Lower lobe of right lung (tissue), 2 donors: ENCODE results near the gene ACP4. TPM values are rescaled to one million over a fixed set of nuclear protein-coding genes. Genes with fewer than 3 reads are reported as not detected.
"Not testable (repeated sequence)": the region's sequence is repeated elsewhere in the genome, so short reads cannot be mapped to it uniquely, and the experiment has no call there.

Source experiments
- ATAC-seq, 2 donors: fragments of 200-7000 bp; cut with Tn5 transposase; one replicate each; pipeline ENCODE4 v1.9.1; 2020 to 2022; ENCODE audit warnings: mild to moderate bottlenecking in 2 of 2, moderate library complexity in 2 of 2
- DNase-seq: peaks from one replicate; pipeline ENCODE4 v3.0.0-alpha.2; 2020
- H3K27ac ChIP-seq: fragments of 200-600 bp; one replicate; pipeline ENCODE4 v1.8.0; 2022
- H3K27me3 ChIP-seq: fragments of 200-600 bp; one replicate; pipeline ENCODE4 v1.8.0; 2022; ENCODE audit warnings: low read depth
- H3K36me3 ChIP-seq: fragments of 200-600 bp; one replicate; pipeline ENCODE4 v1.8.0; 2022; ENCODE audit warnings: mild to moderate bottlenecking
- H3K4me1 ChIP-seq: fragments of 200-600 bp; one replicate; pipeline ENCODE4 v1.8.0; 2022
- H3K4me3 ChIP-seq: fragments of 200-600 bp; one replicate; pipeline ENCODE4 v1.8.0; 2022; ENCODE audit warnings: mild to moderate bottlenecking
- H3K9me3 ChIP-seq: fragments of 200-600 bp; one replicate; pipeline ENCODE4 v1.8.0; 2022
- intact Hi-C: fragments of 100-400 bp; cut with DNase I; formaldehyde crosslinking; loops from one replicate; pipeline ENCODE4 v1.11.0; 2022
- long read RNA-seq: library from polyadenylated mRNA; unstranded; transcript quantifications from one replicate; pipeline ENCODE4 v2.0.0, GENCODE V29; 2021
- total RNA-seq: library from RNA; stranded (reverse); fragmentation: NEBNext Ultra II Directional; extraction: Animal tissue kit (Norgen Biotek cat#: 25700); gene quantifications from one replicate; pipeline ENCODE4 v1.2.1, GENCODE V29; 2021
- TF ChIP-seq, protein P1 (sequence below): fragments of 200-600 bp; IDR thresholded peaks from one replicate; pipeline ENCODE4 v1.8.0; 2022; ENCODE audit warnings: antibody characterized with exemption, mild to moderate bottlenecking
- donor health status: DM: no; HTN: yes; CAD: no; lungs with severe emphysema.

Gene ACP4
- total RNA-seq = not detected
- long read RNA-seq = 0 reads

DNA sequence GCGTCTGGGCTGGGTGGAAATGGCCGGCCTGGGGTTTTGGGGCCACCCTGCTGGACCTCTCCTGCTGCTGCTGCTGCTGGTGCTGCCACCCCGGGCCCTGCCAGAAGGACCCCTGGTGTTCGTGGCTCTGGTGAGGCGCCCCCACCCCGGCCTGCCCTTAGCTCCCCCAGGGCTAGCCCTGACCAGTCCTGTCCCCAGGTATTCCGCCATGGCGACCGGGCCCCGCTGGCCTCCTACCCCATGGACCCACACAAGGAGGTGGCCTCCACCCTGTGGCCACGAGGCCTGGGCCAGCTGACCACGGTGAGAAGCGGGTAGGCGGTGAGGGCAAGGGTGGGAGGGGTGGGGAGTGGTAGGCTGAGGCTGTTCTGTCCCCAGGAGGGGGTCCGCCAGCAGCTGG lies at the start of gene ACP4:
ACP4 (plus strand) TSS at position 20 of the 400 bp plus-strand sequence; CDS start at position 20, 0 bp downstream.
- TF ChIP-seq, protein P1, sequence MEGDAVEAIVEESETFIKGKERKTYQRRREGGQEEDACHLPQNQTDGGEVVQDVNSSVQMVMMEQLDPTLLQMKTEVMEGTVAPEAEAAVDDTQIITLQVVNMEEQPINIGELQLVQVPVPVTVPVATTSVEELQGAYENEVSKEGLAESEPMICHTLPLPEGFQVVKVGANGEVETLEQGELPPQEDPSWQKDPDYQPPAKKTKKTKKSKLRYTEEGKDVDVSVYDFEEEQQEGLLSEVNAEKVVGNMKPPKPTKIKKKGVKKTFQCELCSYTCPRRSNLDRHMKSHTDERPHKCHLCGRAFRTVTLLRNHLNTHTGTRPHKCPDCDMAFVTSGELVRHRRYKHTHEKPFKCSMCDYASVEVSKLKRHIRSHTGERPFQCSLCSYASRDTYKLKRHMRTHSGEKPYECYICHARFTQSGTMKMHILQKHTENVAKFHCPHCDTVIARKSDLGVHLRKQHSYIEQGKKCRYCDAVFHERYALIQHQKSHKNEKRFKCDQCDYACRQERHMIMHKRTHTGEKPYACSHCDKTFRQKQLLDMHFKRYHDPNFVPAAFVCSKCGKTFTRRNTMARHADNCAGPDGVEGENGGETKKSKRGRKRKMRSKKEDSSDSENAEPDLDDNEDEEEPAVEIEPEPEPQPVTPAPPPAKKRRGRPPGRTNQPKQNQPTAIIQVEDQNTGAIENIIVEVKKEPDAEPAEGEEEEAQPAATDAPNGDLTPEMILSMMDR = no peak
- Histone ChIP-seq H3K27ac (no peak within 1 kb of the TSS), H3K4me1 (no peaks in the 10 kb centered on the region), H3K36me3 (no peaks in the 10 kb centered on the region), H3K4me3 (no peak within 1 kb of the TSS), H3K27me3 (peaks cover 7% of the 10 kb centered on the region), H3K9me3 (no peaks in the 10 kb centered on the region)
- peak in 1 of 2 donors; percentile 9 for ATAC-seq
- DNase-seq = no peak
- intact Hi-C loops = no loop called here

DNA sequence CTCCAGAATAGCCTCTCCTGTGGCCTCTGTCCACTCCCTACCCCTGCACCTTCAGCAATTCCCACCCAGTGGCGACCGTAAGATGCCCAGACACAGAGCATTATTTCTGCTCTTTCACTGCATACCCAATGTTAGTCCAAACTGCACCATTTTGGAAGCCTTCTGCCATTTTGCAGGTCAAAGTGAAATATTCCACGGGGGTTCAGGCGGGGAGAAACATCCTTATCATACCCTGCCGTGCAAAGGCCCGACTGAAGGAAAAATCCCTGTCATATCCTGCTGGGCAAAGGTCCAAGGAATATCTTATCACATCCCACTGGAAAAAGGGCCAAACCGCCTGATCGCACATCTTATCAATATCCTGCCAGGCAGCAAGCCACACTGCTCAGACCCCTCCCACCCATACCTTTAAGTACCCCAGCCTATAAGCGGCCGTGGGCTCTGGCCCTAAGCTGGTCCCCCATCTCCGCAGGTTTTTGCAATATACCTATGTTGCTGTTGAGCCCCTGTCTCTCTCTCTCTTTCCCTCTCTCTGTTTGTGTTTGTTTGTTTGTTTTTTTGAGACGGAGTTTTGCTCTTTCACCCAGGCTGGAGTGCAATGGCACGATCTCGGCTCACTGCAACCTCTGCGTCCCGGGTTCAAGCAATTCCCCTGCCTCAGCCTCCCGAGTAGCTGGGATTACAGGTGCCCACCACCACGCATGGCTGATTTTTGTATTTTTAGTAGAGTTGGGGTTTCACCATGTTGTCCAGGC lies 48.9 kb upstream of the ACP4 start:
- no peaks in the 10 kb centered on the region for H3K36me3 ChIP-seq
- H3K9me3 ChIP-seq = no peaks in the 10 kb centered on the region
- H3K4me3 ChIP-seq = no peak overlapping the region
- DNase-seq = no peak
- H3K27me3 ChIP-seq = peaks cover 26% of the 10 kb centered on the region
- no peak for ATAC-seq
- no peaks in the 10 kb centered on the region for H3K4me1 ChIP-seq
- intact Hi-C loops = no loop called here
- H3K27ac ChIP-seq = no peak overlapping the region
- TF ChIP-seq, protein P1 = no peak

DNA sequence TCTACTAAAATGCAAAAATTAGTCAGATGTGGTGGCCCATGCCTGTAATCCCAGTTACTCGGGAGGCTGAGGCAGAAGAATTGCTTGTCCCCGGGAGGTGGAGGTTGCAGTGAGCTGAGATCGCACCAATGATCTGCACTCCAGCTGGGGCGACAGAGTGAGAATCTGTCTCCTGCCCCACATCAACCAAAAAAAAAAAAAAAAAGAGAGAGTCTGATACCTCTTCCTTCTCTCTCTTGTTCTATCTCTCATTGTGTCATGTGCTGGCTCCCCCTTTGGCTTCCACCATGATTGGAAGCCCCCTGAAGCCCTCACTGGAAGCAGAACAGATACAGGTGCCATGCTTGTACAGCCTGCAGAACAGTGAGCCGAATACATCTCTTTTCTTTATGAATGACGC lies 46.7 kb upstream of the ACP4 start:
- intact Hi-C loops = no loop called here
- Histone ChIP-seq H3K9me3 (no peaks in the 10 kb centered on the region), H3K4me1 (no peaks in the 10 kb centered on the region), H3K4me3 (no peak overlapping the region), H3K36me3 (no peaks in the 10 kb centered on the region), H3K27ac (no peak overlapping the region), H3K27me3 (peaks cover 17% of the 10 kb centered on the region)
- DNase-seq (no peak), ATAC-seq (no peak)
- TF ChIP-seq, protein P1 = no peak

- peaks cover 10% of the 10 kb centered on the region for H3K27me3 ChIP-seq
- no peak overlapping the region for H3K27ac ChIP-seq
- intact Hi-C loops = no loop called here
- no peaks in the 10 kb centered on the region for H3K4me1 ChIP-seq
- no peak for ATAC-seq
- no peaks in the 10 kb centered on the region for H3K36me3 ChIP-seq
- TF ChIP-seq, protein P1 = no peak
- H3K4me3 ChIP-seq = no peak overlapping the region
- DNase-seq = no peak
- no peaks in the 10 kb centered on the region for H3K9me3 ChIP-seq
Measured at GRCh38 chr19:50745221-50745620, 45.0 kb upstream of the ACP4 start.

- H3K36me3 ChIP-seq, ATAC-seq, H3K27ac ChIP-seq, H3K4me3 ChIP-seq, DNase-seq, intact Hi-C loops, H3K27me3 ChIP-seq, H3K9me3 ChIP-seq, H3K4me1 ChIP-seq: not testable (repeated sequence)
Measured at GRCh38 chr19:50747141-50747540, 43.1 kb upstream of the ACP4 start.

DNA sequence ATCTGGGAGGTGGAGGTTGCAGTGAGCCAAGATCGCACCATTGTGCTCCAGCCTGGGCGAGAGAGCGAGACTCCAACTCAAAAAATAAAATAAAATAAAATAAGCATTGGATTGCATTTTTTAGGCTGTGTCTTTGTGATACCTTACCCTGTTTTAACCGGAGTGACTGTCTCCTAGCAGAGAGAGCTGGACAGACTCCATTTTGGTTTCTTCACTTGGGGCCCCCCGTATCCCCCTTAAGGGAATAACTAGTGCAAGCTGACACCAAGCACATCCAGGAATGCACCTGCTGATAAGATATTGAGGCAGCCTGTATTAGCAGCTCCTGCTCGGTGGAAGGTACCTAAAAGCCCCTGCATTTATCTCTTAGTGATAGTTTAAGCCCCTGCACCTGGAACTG lies 40.7 kb upstream of the ACP4 start:
- DNase-seq (no peak), ATAC-seq (no peak)
- no peak overlapping the region for H3K4me3 ChIP-seq
- no peaks in the 10 kb centered on the region for H3K4me1 ChIP-seq
- no peak overlapping the region for H3K27ac ChIP-seq
- no peaks in the 10 kb centered on the region for H3K9me3 ChIP-seq
- no peaks in the 10 kb centered on the region for H3K36me3 ChIP-seq
- peaks cover 14% of the 10 kb centered on the region for H3K27me3 ChIP-seq
- intact Hi-C loops = no loop called here
- TF ChIP-seq, protein P1 = no peak
